Measurements from ENCODE around the gene BICD2.

DNA sequence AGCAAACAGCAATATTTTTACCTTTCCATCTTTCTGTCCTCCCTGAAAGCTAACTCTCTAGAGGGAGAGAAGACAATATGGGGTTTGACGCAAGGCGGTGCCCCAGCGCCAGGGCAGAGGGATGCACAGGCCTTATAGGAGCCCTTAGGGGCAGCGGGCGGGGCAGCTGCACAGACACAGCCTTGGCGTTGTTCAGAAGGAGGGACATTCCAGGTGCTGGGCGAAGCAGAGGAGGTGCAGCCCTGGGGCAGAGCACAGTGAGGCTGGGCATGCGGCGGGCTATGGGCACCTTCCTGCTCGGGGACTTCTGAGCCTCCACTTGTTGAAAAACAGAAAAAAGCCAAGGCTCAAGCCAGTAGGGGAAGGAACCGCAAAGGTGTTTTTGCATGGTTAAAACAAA lies 33.7 kb upstream of the BICD2 start:
- TF ChIP-seq EP300 (IDR thresholded peaks at IDR 0.05): no peak
- TF ChIP-seq, protein P1, sequence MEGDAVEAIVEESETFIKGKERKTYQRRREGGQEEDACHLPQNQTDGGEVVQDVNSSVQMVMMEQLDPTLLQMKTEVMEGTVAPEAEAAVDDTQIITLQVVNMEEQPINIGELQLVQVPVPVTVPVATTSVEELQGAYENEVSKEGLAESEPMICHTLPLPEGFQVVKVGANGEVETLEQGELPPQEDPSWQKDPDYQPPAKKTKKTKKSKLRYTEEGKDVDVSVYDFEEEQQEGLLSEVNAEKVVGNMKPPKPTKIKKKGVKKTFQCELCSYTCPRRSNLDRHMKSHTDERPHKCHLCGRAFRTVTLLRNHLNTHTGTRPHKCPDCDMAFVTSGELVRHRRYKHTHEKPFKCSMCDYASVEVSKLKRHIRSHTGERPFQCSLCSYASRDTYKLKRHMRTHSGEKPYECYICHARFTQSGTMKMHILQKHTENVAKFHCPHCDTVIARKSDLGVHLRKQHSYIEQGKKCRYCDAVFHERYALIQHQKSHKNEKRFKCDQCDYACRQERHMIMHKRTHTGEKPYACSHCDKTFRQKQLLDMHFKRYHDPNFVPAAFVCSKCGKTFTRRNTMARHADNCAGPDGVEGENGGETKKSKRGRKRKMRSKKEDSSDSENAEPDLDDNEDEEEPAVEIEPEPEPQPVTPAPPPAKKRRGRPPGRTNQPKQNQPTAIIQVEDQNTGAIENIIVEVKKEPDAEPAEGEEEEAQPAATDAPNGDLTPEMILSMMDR (IDR thresholded peaks at IDR 0.05): no peak
- TF ChIP-seq POLR2A (IDR thresholded peaks at IDR 0.05): no peak

Measured in tibial nerve (tissue), 4 donors.